NCI-H2171 treated with DMSO at 0.1 percent for 48 hours (cell line): Measurements from ENCODE around the gene PRAMEF15.
"Not testable (repeated sequence)": the region's sequence is repeated elsewhere in the genome, so short reads cannot be mapped to it uniquely, and the experiment has no call there.

Experiments
- DNase-seq: peaks from one replicate; lab custom pipeline; 2025; lab: John Stamatoyannopoulos, UW

PRAMEF15 gene

GRCh38 chr1:13315281-13315680, at the start of gene PRAMEF15:
Gene PRAMEF15, plus strand, starts transcription at chr1:13315581. Its CDS starts 2,827 bp downstream, at chr1:13318408.
- not testable (repeated sequence) for DNase-seq

- not testable (repeated sequence) for DNase-seq
Measured at GRCh38 chr1:13277016-13277415, 38.4 kb upstream of the PRAMEF15 start.

- peak; percentile 11 for DNase-seq
Measured at GRCh38 chr1:13279617-13280016, 35.8 kb upstream of the PRAMEF15 start.

- not testable (repeated sequence) for DNase-seq
Measured at GRCh38 chr1:13285037-13285436, 30.3 kb upstream of the PRAMEF15 start, which contains the start of gene PRAMEF8. Gene PRAMEF8, minus strand, starts transcription at chr1:13285137. Its CDS starts 1,046 bp downstream, at chr1:13284091.

GRCh38 chr1:13289030-13289429, 26.4 kb upstream of the PRAMEF15 start:
- not testable (repeated sequence) for DNase-seq

GRCh38 chr1:13297216-13297931, 18.0 kb upstream of the PRAMEF15 start:
- DNase-seq = not testable (repeated sequence)

- DNase-seq = not testable (repeated sequence)
Measured at GRCh38 chr1:13298699-13299098, 16.7 kb upstream of the PRAMEF15 start.

- not testable (repeated sequence) for DNase-seq
Measured at GRCh38 chr1:13302197-13302596, 13.2 kb upstream of the PRAMEF15 start.

- not testable (repeated sequence) for DNase-seq
Measured at GRCh38 chr1:13303239-13303638, 12.1 kb upstream of the PRAMEF15 start, which contains the start of gene PRAMEF33. Gene PRAMEF33, plus strand, starts transcription at chr1:13303539. Its CDS starts 2,416 bp downstream, at chr1:13305955.

GRCh38 chr1:13342496-13342895, 27.1 kb downstream of the PRAMEF15 start:
- DNase-seq = not testable (repeated sequence)

- not testable (repeated sequence) for DNase-seq
Measured at GRCh38 chr1:13347034-13347433, 31.7 kb downstream of the PRAMEF15 start, which contains the start of gene PRAMEF14. Gene PRAMEF14, minus strand, starts transcription at chr1:13347134. Its CDS starts 1,820 bp downstream, at chr1:13345314.

GRCh38 chr1:13353476-13353875, 38.1 kb downstream of the PRAMEF15 start:
- DNase-seq = not testable (repeated sequence)

- not testable (repeated sequence) for DNase-seq
Measured at GRCh38 chr1:13354475-13354874, 39.1 kb downstream of the PRAMEF15 start.

GRCh38 chr1:13356774-13357173, 41.4 kb downstream of the PRAMEF15 start:
- DNase-seq = peak; percentile 53

- not testable (repeated sequence) for DNase-seq
Measured at GRCh38 chr1:13362364-13362763, 47.0 kb downstream of the PRAMEF15 start.

- not testable (repeated sequence) for DNase-seq
Measured at GRCh38 chr1:13364928-13365327, 49.5 kb downstream of the PRAMEF15 start.

- DNase-seq = not testable (repeated sequence)
Measured at GRCh38 chr1:13366536-13366935, 51.2 kb downstream of the PRAMEF15 start.

GRCh38 chr1:13368544-13368943, 53.2 kb downstream of the PRAMEF15 start:
- DNase-seq = not testable (repeated sequence)
